ENCODE data around the gene STX3.

DNA sequence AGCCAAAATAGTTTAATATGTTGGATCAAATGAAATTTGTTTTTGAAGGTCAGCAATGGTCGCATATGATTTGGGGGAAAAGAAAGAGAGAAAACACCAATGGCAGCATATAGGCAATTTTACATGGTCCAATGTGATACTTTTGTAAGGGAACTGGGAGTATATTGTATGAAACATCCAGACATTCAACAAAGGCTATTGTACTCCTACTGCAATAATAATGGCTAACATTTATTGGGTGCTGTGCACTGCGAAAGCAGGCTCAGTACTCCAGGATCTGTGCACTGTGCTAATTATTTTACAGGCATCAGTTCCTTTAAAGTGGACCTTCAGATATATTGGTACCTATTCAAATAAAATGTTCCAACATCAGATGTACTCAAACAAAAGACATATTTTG is 35.6 kb upstream of the STX3 start:
- TF ChIP-seq, protein P1, sequence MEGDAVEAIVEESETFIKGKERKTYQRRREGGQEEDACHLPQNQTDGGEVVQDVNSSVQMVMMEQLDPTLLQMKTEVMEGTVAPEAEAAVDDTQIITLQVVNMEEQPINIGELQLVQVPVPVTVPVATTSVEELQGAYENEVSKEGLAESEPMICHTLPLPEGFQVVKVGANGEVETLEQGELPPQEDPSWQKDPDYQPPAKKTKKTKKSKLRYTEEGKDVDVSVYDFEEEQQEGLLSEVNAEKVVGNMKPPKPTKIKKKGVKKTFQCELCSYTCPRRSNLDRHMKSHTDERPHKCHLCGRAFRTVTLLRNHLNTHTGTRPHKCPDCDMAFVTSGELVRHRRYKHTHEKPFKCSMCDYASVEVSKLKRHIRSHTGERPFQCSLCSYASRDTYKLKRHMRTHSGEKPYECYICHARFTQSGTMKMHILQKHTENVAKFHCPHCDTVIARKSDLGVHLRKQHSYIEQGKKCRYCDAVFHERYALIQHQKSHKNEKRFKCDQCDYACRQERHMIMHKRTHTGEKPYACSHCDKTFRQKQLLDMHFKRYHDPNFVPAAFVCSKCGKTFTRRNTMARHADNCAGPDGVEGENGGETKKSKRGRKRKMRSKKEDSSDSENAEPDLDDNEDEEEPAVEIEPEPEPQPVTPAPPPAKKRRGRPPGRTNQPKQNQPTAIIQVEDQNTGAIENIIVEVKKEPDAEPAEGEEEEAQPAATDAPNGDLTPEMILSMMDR (IDR thresholded peaks at IDR 0.05; ENCODE audit: low read depth, low read length, poor library complexity, severe bottlenecking): no peak
- no peak for TF ChIP-seq EZH2phosphoT487 (IDR thresholded peaks at IDR 0.05; ENCODE audit: borderline replicate concordance, low read length)
